GM18498 (cell line): ENCODE results near the gene UBE2J2.

Source experiments
- ATAC-seq: cut with Tn5 transposase; IDR thresholded peaks from one replicate; pipeline ENCODE4 v1.9.1; 2021; ENCODE audit warnings: mild to moderate bottlenecking, moderate library complexity; ENCODE audit not compliant: unreplicated experiment

Gene UBE2J2

GRCh38 chr1:1309251-1310108, 35.8 kb upstream of the UBE2J2 start:
- no peak for ATAC-seq

- ATAC-seq: no peak
Measured at GRCh38 chr1:1308756-1309250, 35.1 kb upstream of the UBE2J2 start.

GRCh38 chr1:1307923-1308755, 34.5 kb upstream of the UBE2J2 start, which contains the start of the genes ACAP3 and PUSL1:
Gene ACAP3 (minus strand): TSS chr1:1307930. CDS start chr1:1307815, 115 bp downstream.
Gene PUSL1 (plus strand): TSS chr1:1308597. CDS start chr1:1308644, 47 bp downstream.
- ATAC-seq: peak; percentile 65

- peak; percentile 13 for ATAC-seq
Measured at GRCh38 chr1:1307261-1307922, 33.7 kb upstream of the UBE2J2 start.

GRCh38 chr1:1306661-1307260, 33.1 kb upstream of the UBE2J2 start:
- no peak for ATAC-seq

- ATAC-seq: no peak
Measured at GRCh38 chr1:1306070-1306660, 32.5 kb upstream of the UBE2J2 start.

- no peak for ATAC-seq
Measured at GRCh38 chr1:1305300-1306069, 31.8 kb upstream of the UBE2J2 start.

- ATAC-seq: no peak
Measured at GRCh38 chr1:1304331-1305299, 31.0 kb upstream of the UBE2J2 start.

- ATAC-seq: no peak
Measured at GRCh38 chr1:1303736-1304135, 30.1 kb upstream of the UBE2J2 start.

GRCh38 chr1:1302951-1303509, 29.4 kb upstream of the UBE2J2 start:
- no peak for ATAC-seq

GRCh38 chr1:1302006-1302430, 28.4 kb upstream of the UBE2J2 start:
- ATAC-seq: no peak

- ATAC-seq: no peak
Measured at GRCh38 chr1:1300352-1300739, 26.7 kb upstream of the UBE2J2 start.

- ATAC-seq: no peak
Measured at GRCh38 chr1:1299686-1300351, 26.2 kb upstream of the UBE2J2 start.

- ATAC-seq: no peak
Measured at GRCh38 chr1:1298861-1299685, 25.4 kb upstream of the UBE2J2 start.

GRCh38 chr1:1297802-1298424, 24.3 kb upstream of the UBE2J2 start:
- ATAC-seq: no peak
